NT2/D1 (cell line): Measurements from ENCODE around the gene MUC2.

Experiments used
- DNase-seq: peaks from one replicate; pipeline ENCODE4 v3.0.0-alpha.2; 2011; ENCODE audit warnings: low read depth, low spot score
- H3K27me3 ChIP-seq: 2 replicates; pipeline ENCODE4 v1.6.0; 2011; ENCODE audit warnings: mild to moderate bottlenecking; ENCODE audit not compliant: insufficient read length, insufficient read depth
- H3K36me3 ChIP-seq: 2 replicates; pipeline ENCODE4 v1.6.1; 2011; ENCODE audit warnings: mild to moderate bottlenecking, low read length, mixed read lengths; ENCODE audit not compliant: insufficient read depth, insufficient read length
- H3K4me1 ChIP-seq: 2 replicates; pipeline ENCODE4 v1.5.1; 2011; ENCODE audit not compliant: insufficient read depth, insufficient read length
- H3K4me3 ChIP-seq: 2 replicates; pipeline ENCODE4 v1.5.1; 2011; ENCODE audit warnings: low read depth; ENCODE audit not compliant: insufficient read length
- H3K9ac ChIP-seq: 2 replicates; pipeline ENCODE4 v1.6.0; 2011; ENCODE audit warnings: low read depth; ENCODE audit not compliant: insufficient read length
- H3K9me3 ChIP-seq: 2 replicates; pipeline ENCODE4 v1.5.1; 2011; ENCODE audit warnings: mild to moderate bottlenecking, low read length; ENCODE audit not compliant: insufficient read depth
- SUZ12 ChIP-seq: IDR thresholded peaks from 2 replicates; pipeline ENCODE4 v1.6.1; 2011; ENCODE audit not compliant: insufficient read length, insufficient read depth; ENCODE audit errors: extremely low read depth
- YY1 ChIP-seq: IDR thresholded peaks from 2 replicates; pipeline ENCODE4 v1.6.1; 2011; ENCODE audit not compliant: insufficient read length, insufficient read depth
- ZNF274 ChIP-seq: IDR thresholded peaks from 2 replicates; pipeline ENCODE4 v1.6.1; 2011; ENCODE audit warnings: mild to moderate bottlenecking, low read depth, low read length

Gene MUC2

GRCh38 chr11:1038361-1038760 lies 36.3 kb upstream of the MUC2 start:
- Histone ChIP-seq H3K4me1 (peaks cover 13% of the 10 kb centered on the region), H3K36me3 (no peaks in the 10 kb centered on the region), H3K27me3 (no peaks in the 10 kb centered on the region), H3K9ac (no peak overlapping the region), H3K9me3 (no peaks in the 10 kb centered on the region), H3K4me3 (no peak overlapping the region)
- no peak for DNase-seq
- TF ChIP-seq ZNF274: no peak
- no peak for TF ChIP-seq YY1
- no peak for TF ChIP-seq SUZ12

- Histone ChIP-seq H3K4me1 (peaks cover 13% of the 10 kb centered on the region), H3K27me3 (no peaks in the 10 kb centered on the region), H3K9ac (peak overlapping the region; percentile 5), H3K4me3 (no peak overlapping the region), H3K9me3 (no peaks in the 10 kb centered on the region), H3K36me3 (no peaks in the 10 kb centered on the region)
- no peak for DNase-seq
- TF ChIP-seq ZNF274 (no peak), YY1 (no peak), SUZ12 (no peak)
Measured at GRCh38 chr11:1038921-1039320, 35.8 kb upstream of the MUC2 start.

- Histone ChIP-seq H3K9ac (no peak overlapping the region), H3K4me1 (peaks cover 9% of the 10 kb centered on the region), H3K9me3 (no peaks in the 10 kb centered on the region)
Measured at GRCh38 chr11:1039481-1040427, 34.9 kb upstream of the MUC2 start.

GRCh38 chr11:1040428-1041148 lies 34.1 kb upstream of the MUC2 start:
- no peak overlapping the region for H3K4me3 ChIP-seq

More at GRCh38 chr11:1039481-1040427, 34.9 kb upstream of the MUC2 start:
- DNase-seq: no peak
- TF ChIP-seq ZNF274 (no peak), YY1 (no peak)
- H3K27me3 ChIP-seq: no peaks in the 10 kb centered on the region
- no peaks in the 10 kb centered on the region for H3K36me3 ChIP-seq
- H3K4me3 ChIP-seq: no peak overlapping the region

GRCh38 chr11:1041149-1041467 lies 33.6 kb upstream of the MUC2 start:
- Histone ChIP-seq H3K4me1 (peaks cover 6% of the 10 kb centered on the region), H3K4me3 (no peak overlapping the region), H3K27me3 (no peaks in the 10 kb centered on the region), H3K36me3 (no peaks in the 10 kb centered on the region), H3K9me3 (no peaks in the 10 kb centered on the region), H3K9ac (no peak overlapping the region)
- DNase-seq: no peak
- TF ChIP-seq ZNF274: no peak
- no peak for TF ChIP-seq SUZ12
- TF ChIP-seq YY1: no peak

More at GRCh38 chr11:1040428-1041148, 34.1 kb upstream of the MUC2 start:
- DNase-seq: no peak
- no peaks in the 10 kb centered on the region for H3K9me3 ChIP-seq
- H3K9ac ChIP-seq: no peak overlapping the region
- no peak for TF ChIP-seq ZNF274
- TF ChIP-seq SUZ12: no peak
- TF ChIP-seq YY1: no peak
- H3K4me1 ChIP-seq: peaks cover 6% of the 10 kb centered on the region
- no peaks in the 10 kb centered on the region for H3K27me3 ChIP-seq
- H3K36me3 ChIP-seq: no peaks in the 10 kb centered on the region

- TF ChIP-seq ZNF274 (no peak), SUZ12 (no peak), YY1 (no peak)
- no peak overlapping the region for H3K4me3 ChIP-seq
Measured at GRCh38 chr11:1041471-1041870, 33.2 kb upstream of the MUC2 start.

GRCh38 chr11:1041936-1042608 lies 32.6 kb upstream of the MUC2 start:
- H3K9me3 ChIP-seq: no peaks in the 10 kb centered on the region
- H3K9ac ChIP-seq: no peak overlapping the region
- H3K4me3 ChIP-seq: no peak overlapping the region
- peaks cover 6% of the 10 kb centered on the region for H3K4me1 ChIP-seq
- H3K36me3 ChIP-seq: no peaks in the 10 kb centered on the region
- TF ChIP-seq ZNF274 (no peak), SUZ12 (no peak), YY1 (no peak)
- no peak for DNase-seq
- no peaks in the 10 kb centered on the region for H3K27me3 ChIP-seq

More at GRCh38 chr11:1041471-1041870, 33.2 kb upstream of the MUC2 start:
- H3K9me3 ChIP-seq: no peaks in the 10 kb centered on the region
- peaks cover 6% of the 10 kb centered on the region for H3K4me1 ChIP-seq
- H3K36me3 ChIP-seq: no peaks in the 10 kb centered on the region
- H3K27me3 ChIP-seq: no peaks in the 10 kb centered on the region
- no peak overlapping the region for H3K9ac ChIP-seq
- DNase-seq: no peak
